Keratinocyte (primary cell): ENCODE results near the gene NOL12. TPM values are rescaled to one million over a fixed set of nuclear protein-coding genes. Genes with fewer than 3 reads are reported as not detected.

Experiments used
- DNase-seq: peaks from one replicate; pipeline ENCODE4 v3.0.0-alpha.2; 2011; ENCODE audit warnings: low read depth, missing footprints, low spot score
- FAIRE-seq: peaks from 2 replicates; lab custom pipeline; 2011; peaks lifted over from hg19 to GRCh38; lab: Jason Lieb, UNC
- H2AFZ ChIP-seq: 2 replicates; pipeline ENCODE4 v1.6.0; 2012; ENCODE audit warnings: low read length, control low read depth, inconsistent platforms; ENCODE audit not compliant: control insufficient read depth
- H3K27ac ChIP-seq: 2 replicates; pipeline ENCODE4 v1.5.1; 2011; ENCODE audit warnings: low read length; ENCODE audit not compliant: control insufficient read depth, insufficient read depth
- H3K27me3 ChIP-seq: 3 replicates; pipeline ENCODE4 v1.6.0; 2011; ENCODE audit warnings: low read length; ENCODE audit not compliant: control insufficient read depth, insufficient read depth; ENCODE audit errors: extremely low read depth
- H3K36me3 ChIP-seq, 2 experiments: 2 replicates in 1 of 2; 3 replicates in 1 of 2; pipeline ENCODE4 v1.5.1; 2011; ENCODE audit warnings: low read length in 2 of 2, mild to moderate bottlenecking in 1 of 2; ENCODE audit not compliant: control insufficient read depth in 2 of 2, insufficient read depth in 2 of 2; ENCODE audit errors: extremely low read depth in 1 of 2
- H3K4me1 ChIP-seq: 3 replicates; pipeline ENCODE4 v1.5.1; 2011; ENCODE audit warnings: low read length; ENCODE audit not compliant: control insufficient read depth, insufficient read depth; ENCODE audit errors: extremely low read depth
- H3K4me2 ChIP-seq: 3 replicates; pipeline ENCODE4 v1.6.0; 2011; ENCODE audit warnings: low read depth, low read length; ENCODE audit not compliant: control insufficient read depth, insufficient read depth; ENCODE audit errors: extremely low read depth
- H3K4me3 ChIP-seq, 3 experiments: fragments of 200-600 bp in 1 of 3; sonication (generic) in 1 of 3; 2 replicates in 2 of 3; 3 replicates in 1 of 3; pipeline ENCODE4 v1.5.1; 2011 to 2016; ENCODE audit warnings: low read length in 3 of 3, mild to moderate bottlenecking in 3 of 3, control low read depth in 2 of 3, inconsistent platforms in 1 of 3, low read depth in 1 of 3, mixed read lengths in 1 of 3, mixed run types in 1 of 3, moderate library complexity in 1 of 3; ENCODE audit not compliant: control insufficient read depth in 2 of 3, insufficient read depth in 2 of 3; ENCODE audit errors: extremely low read depth in 1 of 3
- H3K79me2 ChIP-seq: 2 replicates; pipeline ENCODE4 v1.6.0; 2012; ENCODE audit warnings: low read length; ENCODE audit not compliant: control insufficient read depth, insufficient read depth
- H3K9ac ChIP-seq: 3 replicates; pipeline ENCODE4 v1.6.0; 2011; ENCODE audit warnings: low read length; ENCODE audit not compliant: control insufficient read depth, insufficient read depth; ENCODE audit errors: extremely low read depth
- H3K9me1 ChIP-seq: 3 replicates; pipeline ENCODE4 v1.6.0; 2011; ENCODE audit warnings: low read length; ENCODE audit not compliant: control insufficient read depth, insufficient read depth; ENCODE audit errors: extremely low read depth
- H3K9me3 ChIP-seq: 2 replicates; pipeline ENCODE4 v1.5.1; 2012; ENCODE audit warnings: low read depth, low read length; ENCODE audit not compliant: control insufficient read depth
- H4K20me1 ChIP-seq: 3 replicates; pipeline ENCODE4 v1.6.0; 2011; ENCODE audit warnings: low read length; ENCODE audit not compliant: control insufficient read depth, insufficient read depth; ENCODE audit errors: extremely low read depth
- EZH2 ChIP-seq: IDR thresholded peaks from one replicate; pipeline ENCODE4 v1.6.1; 2012; ENCODE audit warnings: inconsistent platforms, mild to moderate bottlenecking, low read length, moderate library complexity
- dilution Hi-C: fragments of 300-500 bp; cut with MboI; formaldehyde crosslinking; loops from one replicate; pipeline ENCODE4 v1.7.0; 2020; ENCODE audit warnings: low sequenced_read_pairs; ENCODE audit not compliant: extremely low pct_ligation_motif_present
- polyA plus RNA-seq, 5 experiments: library from polyadenylated mRNA; depleted of rRNA in 3 of 5; stranded (reverse) in 3 of 5; stranded (forward) in 1 of 5; unstranded in 1 of 5; fragments of >200 nt; gene quantifications; 1 replicate in 1 of 5; 2 replicates in 3 of 5; 3 replicates in 1 of 5; pipeline versions ENCODE4 v1.2.1 to v1.2.3, GENCODE V29; 2011 to 2012; ENCODE audit warnings: missing spikeins in 2 of 5, low read depth in 1 of 5, low replicate concordance in 1 of 5
- TF ChIP-seq, protein P1 (sequence below), 3 experiments: IDR thresholded peaks in 1 of 3; conservative IDR thresholded peaks in 1 of 3; optimal IDR thresholded peaks in 1 of 3; 2 replicates in 2 of 3; 3 replicates in 1 of 3; pipeline versions ENCODE3 to v1.5.1; 2011; ENCODE audit warnings: low read length in 3 of 3, mild to moderate bottlenecking in 3 of 3, moderate library complexity in 2 of 3, control low read depth in 1 of 3, inconsistent platforms in 1 of 3; ENCODE audit not compliant: insufficient read depth in 2 of 3; ENCODE audit errors: extremely low read depth in 1 of 3

NOL12 gene
- polyA plus RNA-seq, 1 donor (not counting 4 experiments of a cell fraction or from before 2014, with no cell fraction given), result 23.8 TPM

DNA sequence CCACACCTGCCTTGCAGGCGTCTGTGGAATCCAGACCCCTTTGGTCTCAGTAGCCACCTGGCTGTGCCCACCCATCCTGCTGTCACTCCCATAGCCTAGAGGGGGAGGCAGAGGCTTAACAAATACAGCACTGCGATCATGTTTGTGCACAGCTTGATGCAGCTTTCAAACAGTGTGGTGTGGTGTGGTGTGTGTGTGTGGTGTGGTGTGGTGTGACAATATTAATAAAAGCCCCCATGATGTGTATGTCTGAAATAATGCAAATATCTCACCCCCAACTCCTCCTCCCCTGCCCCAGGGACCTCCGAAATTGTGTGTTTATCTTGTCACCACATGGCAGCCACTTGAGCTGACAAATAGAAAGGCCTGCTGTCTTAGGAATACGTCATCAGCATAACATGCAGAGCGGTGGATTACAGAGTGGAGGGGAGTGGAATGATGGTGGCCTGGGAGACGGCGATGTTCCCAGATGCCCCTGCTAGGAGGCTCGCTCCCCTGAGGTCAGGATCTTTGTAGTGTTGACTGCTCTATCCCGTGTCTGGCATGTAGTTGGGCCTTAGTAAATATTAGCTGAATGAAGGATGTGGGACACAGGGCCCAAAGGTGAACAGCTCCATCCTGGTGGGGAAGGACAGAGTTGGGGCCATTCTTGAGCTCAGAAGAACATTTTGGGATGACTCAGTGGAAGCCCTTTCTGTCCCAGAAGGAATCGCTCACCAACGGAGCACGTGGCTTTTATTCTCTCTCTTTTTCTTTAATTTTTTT, 24.8 kb upstream of the NOL12 start:
- Histone ChIP-seq H3K36me3 (peaks cover 3 to 8% of the 10 kb centered on the region in 2 experiments), H3K79me2 (peaks cover 23% of the 10 kb centered on the region), H3K9me3 (no peaks in the 10 kb centered on the region), H3K9ac (no peak overlapping the region), H3K27ac (no peak overlapping the region), H3K4me3 (no peak overlapping the region), H3K9me1 (no peaks in the 10 kb centered on the region), H3K4me2 (no peak overlapping the region), H4K20me1 (peaks cover 3% of the 10 kb centered on the region), H3K27me3 (no peaks in the 10 kb centered on the region), H2AFZ (no peak overlapping the region), H3K4me1 (peaks cover 20% of the 10 kb centered on the region)
- FAIRE-seq (no peak), DNase-seq (no peak)
- dilution Hi-C loops, result no loop called here
- TF ChIP-seq, protein P1, sequence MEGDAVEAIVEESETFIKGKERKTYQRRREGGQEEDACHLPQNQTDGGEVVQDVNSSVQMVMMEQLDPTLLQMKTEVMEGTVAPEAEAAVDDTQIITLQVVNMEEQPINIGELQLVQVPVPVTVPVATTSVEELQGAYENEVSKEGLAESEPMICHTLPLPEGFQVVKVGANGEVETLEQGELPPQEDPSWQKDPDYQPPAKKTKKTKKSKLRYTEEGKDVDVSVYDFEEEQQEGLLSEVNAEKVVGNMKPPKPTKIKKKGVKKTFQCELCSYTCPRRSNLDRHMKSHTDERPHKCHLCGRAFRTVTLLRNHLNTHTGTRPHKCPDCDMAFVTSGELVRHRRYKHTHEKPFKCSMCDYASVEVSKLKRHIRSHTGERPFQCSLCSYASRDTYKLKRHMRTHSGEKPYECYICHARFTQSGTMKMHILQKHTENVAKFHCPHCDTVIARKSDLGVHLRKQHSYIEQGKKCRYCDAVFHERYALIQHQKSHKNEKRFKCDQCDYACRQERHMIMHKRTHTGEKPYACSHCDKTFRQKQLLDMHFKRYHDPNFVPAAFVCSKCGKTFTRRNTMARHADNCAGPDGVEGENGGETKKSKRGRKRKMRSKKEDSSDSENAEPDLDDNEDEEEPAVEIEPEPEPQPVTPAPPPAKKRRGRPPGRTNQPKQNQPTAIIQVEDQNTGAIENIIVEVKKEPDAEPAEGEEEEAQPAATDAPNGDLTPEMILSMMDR (optimal IDR thresholded peaks at IDR 0.05 in 1 of 3, IDR thresholded peaks at IDR 0.05 in 1 of 3, conservative IDR thresholded peaks at IDR 0.05 in 1 of 3; ENCODE audit: extremely low read depth in 1 of 3, insufficient read depth in 2 of 3, low read length in 3 of 3), result peak in 2 of 3 experiments; percentile 39 to 74
- no peak for TF ChIP-seq EZH2

DNA sequence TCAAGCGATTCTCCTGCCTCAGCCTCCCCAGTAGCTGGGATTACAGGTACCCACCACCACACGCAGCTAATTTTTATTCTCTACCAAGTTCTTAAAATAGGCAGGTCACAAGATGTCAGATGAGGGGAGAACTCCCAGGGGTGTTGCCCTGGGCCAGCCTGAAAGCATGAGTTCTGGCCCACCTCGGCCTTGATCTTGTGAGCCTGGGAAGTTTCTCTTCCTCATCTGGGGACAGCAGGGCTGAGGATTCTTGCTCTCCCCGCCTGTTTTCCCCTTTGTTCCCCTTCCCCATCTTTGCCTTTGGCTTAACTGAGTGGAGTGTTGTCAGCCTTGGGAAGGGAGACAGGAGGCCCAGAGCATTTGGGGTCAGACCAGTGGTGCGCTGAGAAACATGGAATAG, 24.1 kb upstream of the NOL12 start:
- Histone ChIP-seq H3K27ac (no peak overlapping the region), H3K79me2 (peaks cover 23% of the 10 kb centered on the region), H3K9ac (no peak overlapping the region), H3K9me1 (no peaks in the 10 kb centered on the region), H3K9me3 (no peaks in the 10 kb centered on the region), H3K36me3 (peaks cover 4 to 8% of the 10 kb centered on the region in 2 experiments), H3K4me3 (no peak overlapping the region), H4K20me1 (peaks cover 3% of the 10 kb centered on the region), H3K4me1 (peaks cover 20% of the 10 kb centered on the region), H3K4me2 (no peak overlapping the region), H3K27me3 (no peaks in the 10 kb centered on the region), H2AFZ (no peak overlapping the region)
- dilution Hi-C loops, result no loop called here
- DNase-seq, result no peak
- TF ChIP-seq EZH2, result no peak
- TF ChIP-seq, protein P1 (optimal IDR thresholded peaks at IDR 0.05 in 1 of 3, IDR thresholded peaks at IDR 0.05 in 1 of 3, conservative IDR thresholded peaks at IDR 0.05 in 1 of 3; ENCODE audit: extremely low read depth in 1 of 3, insufficient read depth in 2 of 3, low read length in 3 of 3), result no peak
- FAIRE-seq, result no peak
